ENCODE results near the gene WDR17. TPM values are rescaled to one million over a fixed set of nuclear protein-coding genes. Genes with fewer than 3 reads are reported as not detected.
A peak's percentile ranks its signal among the peaks of the same experiment; 100 is the strongest.

The WDR17 gene
- total and polyA plus RNA-seq, 5 donors from 2014 or later: 0.05 to 0.22 TPM; not detected in 3

DNA sequence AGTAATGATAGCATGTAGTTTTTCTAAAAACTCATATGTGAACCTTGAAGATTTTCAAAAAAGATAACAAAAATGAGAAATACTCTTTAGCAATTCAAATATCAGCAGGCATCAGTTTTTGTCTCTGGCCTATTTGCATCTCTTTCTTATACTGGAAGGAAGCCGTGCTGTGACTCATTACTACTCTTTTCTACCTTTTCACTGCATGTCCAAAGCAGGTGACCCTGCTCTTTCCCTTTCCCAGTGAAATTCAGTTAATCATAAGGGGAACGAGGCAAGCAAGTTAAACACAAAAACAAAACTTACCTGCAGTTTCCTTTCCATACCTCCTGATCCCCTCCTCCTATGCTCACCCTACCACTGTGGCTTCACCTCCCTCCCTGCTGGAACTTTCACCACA, 120.4 kb downstream of the WDR17 start:
- Mint-ChIP-seq H3K27me3 (peaks cover 60% of the 10 kb centered on the region), H3K27ac (no peak overlapping the region), H3K9me3 (peaks cover 0 to 3% (median 0%) of the 10 kb centered on the region in 7 donors), H3K4me3 (no peak overlapping the region), H3K4me1 (no peaks in the 10 kb centered on the region), H3K36me3 (no peaks in the 10 kb centered on the region)
- Histone ChIP-seq H3K36me3 (ENCODE audit: control insufficient read depth, insufficient read depth, low read length) (no peaks in the 10 kb centered on the region), H3K27ac (ENCODE audit: insufficient read depth, low read length, poor library complexity, severe bottlenecking) (no peak overlapping the region), H3K9me3 (ENCODE audit: control insufficient read depth in 2 of 2, low read length in 2 of 2) (no peaks in the 10 kb centered on the region), H3K4me3 (ENCODE audit: low read depth, low read length) (no peak overlapping the region), H3K27me3 (ENCODE audit: control insufficient read depth, insufficient read depth, low read length) (peaks cover 24% of the 10 kb centered on the region), H3K4me1 (ENCODE audit: control insufficient read depth, insufficient read depth, low read length, poor library complexity, severe bottlenecking) (no peaks in the 10 kb centered on the region)
- no peak for DNase-seq
- no peak for ATAC-seq (ENCODE audit: low read depth in 2 of 2)

DNA sequence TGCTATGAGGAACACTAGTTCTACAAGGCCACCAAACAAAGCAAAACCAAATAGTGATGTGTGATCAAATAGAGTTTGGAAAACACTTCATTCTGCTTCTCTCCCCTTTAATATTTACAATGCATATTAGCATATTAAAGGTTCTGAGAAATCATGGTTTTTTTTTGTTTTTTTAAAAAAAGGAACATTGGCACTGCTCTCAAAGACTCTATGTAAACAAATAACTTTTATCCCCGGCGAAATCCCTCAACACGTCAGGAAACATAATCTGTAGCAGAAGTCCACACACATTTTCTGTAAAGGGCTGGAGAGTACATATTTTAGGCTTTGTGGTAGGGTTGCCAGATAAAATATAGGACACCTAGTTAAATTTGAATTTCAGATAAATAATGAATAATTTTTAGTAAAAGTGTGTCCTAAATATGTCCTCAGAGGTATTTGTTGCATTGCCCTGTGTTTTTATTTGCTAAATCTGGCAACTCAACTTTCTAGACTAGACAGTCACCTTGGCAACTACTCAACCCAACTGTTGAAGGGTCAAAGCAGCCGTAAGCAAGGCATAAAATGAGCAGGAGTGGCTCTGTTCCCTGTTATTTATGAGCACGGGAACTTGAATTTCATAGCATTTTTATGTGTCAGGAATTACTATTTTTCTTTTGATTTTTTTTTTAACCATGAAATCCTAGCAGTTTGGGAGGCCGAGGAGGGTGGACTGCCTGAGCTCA, 121.2 kb downstream of the WDR17 start:
- Histone ChIP-seq H3K4me3 (ENCODE audit: low read depth, low read length) (no peak overlapping the region), H3K27ac (ENCODE audit: insufficient read depth, low read length, poor library complexity, severe bottlenecking) (no peak overlapping the region), H3K4me1 (ENCODE audit: control insufficient read depth, insufficient read depth, low read length, poor library complexity, severe bottlenecking) (no peaks in the 10 kb centered on the region), H3K9me3 (ENCODE audit: control insufficient read depth in 2 of 2, low read length in 2 of 2) (no peaks in the 10 kb centered on the region), H3K36me3 (ENCODE audit: control insufficient read depth, insufficient read depth, low read length) (no peaks in the 10 kb centered on the region), H3K27me3 (ENCODE audit: control insufficient read depth, insufficient read depth, low read length) (peaks cover 30% of the 10 kb centered on the region)
- H3K9me3 Mint-ChIP-seq: peaks cover 0 to 3% (median 0%) of the 10 kb centered on the region in 7 donors
- no peak for DNase-seq
- no peaks in the 10 kb centered on the region for H3K4me1 Mint-ChIP-seq
- peaks cover 68% of the 10 kb centered on the region for H3K27me3 Mint-ChIP-seq
- no peak overlapping the region for H3K27ac Mint-ChIP-seq
- no peak for ATAC-seq (ENCODE audit: low read depth in 2 of 2)
- no peaks in the 10 kb centered on the region for H3K36me3 Mint-ChIP-seq
- no peak overlapping the region for H3K4me3 Mint-ChIP-seq

DNA sequence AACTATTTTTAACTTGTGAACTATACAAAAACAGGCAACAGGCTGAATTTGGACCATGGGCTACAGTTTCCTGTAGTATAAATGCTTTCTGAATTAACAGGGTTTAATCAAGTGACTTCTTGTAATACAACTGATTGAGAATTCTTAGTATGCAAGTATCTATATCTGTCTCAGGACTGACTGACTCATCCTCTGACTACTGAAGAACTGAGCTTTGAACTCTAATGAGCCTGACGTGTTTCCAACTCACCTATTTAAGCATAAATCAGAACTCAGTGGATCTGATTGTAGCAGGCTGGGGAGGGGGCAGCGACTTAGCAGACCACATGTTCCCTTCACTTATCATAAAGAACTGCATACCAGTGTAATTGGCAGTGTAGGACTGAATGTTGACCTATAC, 122.0 kb downstream of the WDR17 start:
- Mint-ChIP-seq H3K9me3 (peaks cover 0 to 3% (median 0%) of the 10 kb centered on the region in 7 donors), H3K36me3 (no peaks in the 10 kb centered on the region)
- ATAC-seq (ENCODE audit: low read depth in 2 of 2): peak; percentile 25 to 34

DNA sequence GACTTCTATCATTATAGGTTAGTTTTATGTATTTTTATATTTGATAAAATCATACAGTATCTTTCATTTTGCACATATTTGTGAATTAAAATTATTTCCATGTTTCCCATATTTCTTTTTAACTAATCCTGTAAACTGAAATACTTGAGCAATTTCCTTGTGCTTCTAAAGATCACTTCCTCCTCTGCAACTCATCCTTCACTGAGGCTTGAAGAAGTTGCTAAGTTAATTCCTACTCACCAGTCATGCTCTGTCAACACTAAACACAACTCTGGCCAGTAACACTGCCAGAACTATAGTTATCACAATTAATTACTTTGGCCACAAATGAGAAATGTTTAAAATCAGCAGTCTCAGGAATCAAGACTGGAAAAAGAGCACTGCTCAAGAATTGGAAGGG, 123.0 kb downstream of the WDR17 start:
- H3K9me3 Mint-ChIP-seq: peaks cover 0 to 3% (median 0%) of the 10 kb centered on the region in 7 donors
- no peak for ATAC-seq (ENCODE audit: low read depth in 2 of 2)
- Histone ChIP-seq H3K4me3 (ENCODE audit: low read depth, low read length) (no peak overlapping the region), H3K27me3 (ENCODE audit: control insufficient read depth, insufficient read depth, low read length) (peaks cover 38% of the 10 kb centered on the region), H3K36me3 (ENCODE audit: control insufficient read depth, insufficient read depth, low read length) (no peaks in the 10 kb centered on the region), H3K27ac (ENCODE audit: insufficient read depth, low read length, poor library complexity, severe bottlenecking) (no peak overlapping the region), H3K4me1 (ENCODE audit: control insufficient read depth, insufficient read depth, low read length, poor library complexity, severe bottlenecking) (no peaks in the 10 kb centered on the region), H3K9me3 (ENCODE audit: control insufficient read depth in 2 of 2, low read length in 2 of 2) (no peaks in the 10 kb centered on the region)
- H3K36me3 Mint-ChIP-seq: no peaks in the 10 kb centered on the region
- H3K27ac Mint-ChIP-seq: no peak overlapping the region
- DNase-seq: no peak
- H3K4me1 Mint-ChIP-seq: no peaks in the 10 kb centered on the region
- peaks cover 76% of the 10 kb centered on the region for H3K27me3 Mint-ChIP-seq
- H3K4me3 Mint-ChIP-seq: no peak overlapping the region

More for the DNA sequence above, 122.0 kb downstream of the WDR17 start:
- Histone ChIP-seq H3K27me3 (ENCODE audit: control insufficient read depth, insufficient read depth, low read length) (peaks cover 36% of the 10 kb centered on the region), H3K9me3 (ENCODE audit: control insufficient read depth in 2 of 2, low read length in 2 of 2) (no peaks in the 10 kb centered on the region), H3K36me3 (ENCODE audit: control insufficient read depth, insufficient read depth, low read length) (no peaks in the 10 kb centered on the region), H3K4me3 (ENCODE audit: low read depth, low read length) (no peak overlapping the region), H3K4me1 (ENCODE audit: control insufficient read depth, insufficient read depth, low read length, poor library complexity, severe bottlenecking) (no peaks in the 10 kb centered on the region), H3K27ac (ENCODE audit: insufficient read depth, low read length, poor library complexity, severe bottlenecking) (no peak overlapping the region)
- peak in 1 of 3 donors; percentile 42 for DNase-seq
- no peak overlapping the region for H3K4me3 Mint-ChIP-seq
- H3K27ac Mint-ChIP-seq: no peak overlapping the region
- no peaks in the 10 kb centered on the region for H3K4me1 Mint-ChIP-seq
- peaks cover 72% of the 10 kb centered on the region for H3K27me3 Mint-ChIP-seq

DNA sequence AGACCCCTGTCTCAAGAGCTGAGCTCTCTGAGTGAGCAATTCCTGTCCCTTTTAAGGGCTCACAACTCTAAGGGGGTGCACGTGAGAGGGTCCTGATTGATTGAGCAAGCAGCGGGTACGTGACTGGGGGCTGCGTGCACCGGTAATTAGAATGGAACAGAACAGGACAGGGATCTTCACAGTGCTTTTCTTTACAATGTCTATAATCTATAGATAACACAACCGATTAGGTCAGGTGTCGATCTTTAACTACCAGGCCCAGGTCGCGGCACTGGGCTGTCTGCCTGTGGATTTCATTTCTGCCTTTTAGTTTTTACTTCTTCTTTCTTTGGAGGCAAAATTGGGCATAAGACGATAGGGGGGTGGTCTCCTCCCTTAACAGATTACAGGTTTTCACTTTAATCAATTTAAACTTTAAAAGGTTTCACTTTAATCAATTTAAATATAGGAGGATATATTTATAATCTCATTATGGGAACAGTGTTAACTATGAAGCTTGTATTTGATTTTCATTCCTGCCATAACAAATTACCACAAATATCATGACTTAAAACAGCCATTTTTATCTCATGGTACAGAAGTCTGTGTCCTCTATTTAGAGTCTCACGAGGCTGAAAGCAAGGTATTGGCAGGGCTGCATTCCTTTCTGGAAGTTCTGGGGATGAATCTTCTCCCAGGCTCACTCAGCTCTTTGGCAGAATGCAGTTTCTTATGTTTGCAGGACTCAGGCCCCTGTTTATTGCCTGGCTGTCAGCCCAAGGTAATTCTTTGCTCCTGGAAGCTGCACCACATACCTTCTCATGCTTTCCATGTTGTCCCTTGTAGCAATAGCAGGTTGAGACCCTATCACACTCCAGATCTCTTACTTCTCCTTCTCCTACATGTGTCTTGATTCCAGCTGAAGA, 124.5 kb downstream of the WDR17 start:
- DNase-seq: no peak
- ATAC-seq (ENCODE audit: low read depth in 2 of 2): no peak
- Histone ChIP-seq H3K27me3 (ENCODE audit: control insufficient read depth, insufficient read depth, low read length) (peaks cover 43% of the 10 kb centered on the region), H3K27ac (ENCODE audit: insufficient read depth, low read length, poor library complexity, severe bottlenecking) (no peak overlapping the region), H3K9me3 (ENCODE audit: control insufficient read depth in 2 of 2, low read length in 2 of 2) (no peaks in the 10 kb centered on the region), H3K36me3 (ENCODE audit: control insufficient read depth, insufficient read depth, low read length) (no peaks in the 10 kb centered on the region), H3K4me1 (ENCODE audit: control insufficient read depth, insufficient read depth, low read length, poor library complexity, severe bottlenecking) (peaks cover 4% of the 10 kb centered on the region), H3K4me3 (ENCODE audit: low read depth, low read length) (no peak overlapping the region)
- Mint-ChIP-seq H3K27me3 (peaks cover 74% of the 10 kb centered on the region), H3K9me3 (peaks cover 0 to 3% (median 0%) of the 10 kb centered on the region in 7 donors), H3K4me3 (no peak overlapping the region), H3K36me3 (no peaks in the 10 kb centered on the region), H3K27ac (no peak overlapping the region), H3K4me1 (peaks cover 0 to 3% (median 1%) of the 10 kb centered on the region in 4 donors)

DNA sequence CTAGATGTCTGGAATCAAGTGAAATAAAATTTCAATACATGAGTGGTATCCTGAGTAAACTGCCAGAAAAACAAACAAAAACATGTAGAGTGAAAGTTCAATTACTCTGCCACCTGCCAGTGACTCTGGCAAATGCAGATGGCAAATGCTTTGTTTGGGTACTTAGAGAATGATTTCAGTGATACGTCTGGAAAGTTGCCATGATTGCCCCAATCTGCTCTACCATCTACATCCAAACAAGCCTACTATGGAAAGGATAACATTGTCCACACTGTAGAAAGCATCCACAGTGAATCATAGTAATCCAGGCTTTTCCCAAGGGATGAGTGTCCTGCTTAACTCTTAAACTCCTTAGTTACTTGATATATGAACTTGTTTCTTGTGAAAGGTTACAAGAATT, 126.3 kb downstream of the WDR17 start:
- H3K27me3 Mint-ChIP-seq: peaks cover 65% of the 10 kb centered on the region

DNA sequence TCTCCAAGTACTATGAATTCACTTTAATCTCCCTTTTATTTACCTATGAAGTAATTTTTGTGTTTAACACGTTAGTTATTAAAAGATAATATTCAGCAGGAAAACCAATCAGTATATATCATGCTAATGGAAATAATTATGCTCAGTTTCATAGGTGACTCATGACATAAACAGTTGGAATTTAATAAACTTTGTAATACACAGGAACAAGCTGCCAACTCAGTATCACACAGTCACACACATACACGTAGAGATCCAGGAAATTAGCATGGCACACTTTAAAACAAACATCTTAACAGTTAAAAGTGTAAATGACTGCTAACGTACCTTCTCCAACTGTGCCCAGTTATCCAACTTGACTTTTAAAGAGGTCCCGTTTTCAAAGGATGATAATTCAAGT, 127.5 kb downstream of the WDR17 start:
- Mint-ChIP-seq H3K27ac (no peak overlapping the region), H3K9me3 (no peaks in the 10 kb centered on the region), H3K27me3 (peaks cover 56% of the 10 kb centered on the region), H3K36me3 (no peaks in the 10 kb centered on the region), H3K4me3 (peak overlapping the region in 1 of 4 donors; percentile 30), H3K4me1 (peaks cover 0 to 12% (median 7%) of the 10 kb centered on the region in 4 donors)
- DNase-seq (no peak), ATAC-seq (ENCODE audit: low read depth in 2 of 2) (no peak)
- Histone ChIP-seq H3K4me1 (ENCODE audit: control insufficient read depth, insufficient read depth, low read length, poor library complexity, severe bottlenecking) (peaks cover 10% of the 10 kb centered on the region), H3K9me3 (ENCODE audit: control insufficient read depth in 2 of 2, low read length in 2 of 2) (no peaks in the 10 kb centered on the region), H3K36me3 (ENCODE audit: control insufficient read depth, insufficient read depth, low read length) (no peaks in the 10 kb centered on the region), H3K4me3 (ENCODE audit: low read depth, low read length) (no peak overlapping the region), H3K27ac (ENCODE audit: insufficient read depth, low read length, poor library complexity, severe bottlenecking) (no peak overlapping the region), H3K27me3 (ENCODE audit: control insufficient read depth, insufficient read depth, low read length) (peaks cover 34% of the 10 kb centered on the region)

More for the DNA sequence above, 126.3 kb downstream of the WDR17 start:
- no peaks in the 10 kb centered on the region for H3K9me3 Mint-ChIP-seq
- peaks cover 0 to 12% (median 7%) of the 10 kb centered on the region in 4 donors for H3K4me1 Mint-ChIP-seq
- no peak overlapping the region for H3K4me3 Mint-ChIP-seq
- H3K36me3 Mint-ChIP-seq: no peaks in the 10 kb centered on the region
- no peaks in the 10 kb centered on the region for H3K9me3 ChIP-seq (ENCODE audit: control insufficient read depth in 2 of 2, low read length in 2 of 2)
- no peak overlapping the region for H3K27ac Mint-ChIP-seq
- no peak overlapping the region for H3K4me3 ChIP-seq (ENCODE audit: low read depth, low read length)
- H3K4me1 ChIP-seq (ENCODE audit: control insufficient read depth, insufficient read depth, low read length, poor library complexity, severe bottlenecking): peaks cover 10% of the 10 kb centered on the region
- no peak overlapping the region for H3K27ac ChIP-seq (ENCODE audit: insufficient read depth, low read length, poor library complexity, severe bottlenecking)
- H3K36me3 ChIP-seq (ENCODE audit: control insufficient read depth, insufficient read depth, low read length): no peaks in the 10 kb centered on the region
- no peak for DNase-seq
- no peak for ATAC-seq (ENCODE audit: low read depth in 2 of 2)
- peaks cover 38% of the 10 kb centered on the region for H3K27me3 ChIP-seq (ENCODE audit: control insufficient read depth, insufficient read depth, low read length)

Data from CD4-positive, CD25-positive, alpha-beta regulatory T cell (primary cell).